WERI-Rb-1 (cell line): Measurements from ENCODE around the gene ARMH1.

ENCODE experiments used
- DNase-seq: peaks from one replicate; pipeline ENCODE4 v3.0.0-alpha.2; 2020
- H3K27ac ChIP-seq: fragments of 250-450 bp; sonication (Bioruptor Pico); 2 replicates; pipeline ENCODE4 v1.5.1; 2020; ENCODE audit warnings: mild to moderate bottlenecking, moderate library complexity
- H3K27me3 ChIP-seq: fragments of 250-450 bp; sonication (Bioruptor Pico); 2 replicates; pipeline ENCODE4 v1.5.1; 2021; ENCODE audit warnings: mild to moderate bottlenecking, low read depth, moderate library complexity; ENCODE audit not compliant: insufficient read depth, severe bottlenecking
- H3K36me3 ChIP-seq: fragments of 250-450 bp; sonication (Bioruptor Pico); 2 replicates; pipeline ENCODE4 v1.5.1; 2020; ENCODE audit warnings: mild to moderate bottlenecking, moderate library complexity
- H3K4me3 ChIP-seq: 2 replicates; pipeline ENCODE4 v1.5.1; 2011; ENCODE audit warnings: low read depth, mild to moderate bottlenecking, control low read depth, low read length
- H3K9me3 ChIP-seq: fragments of 250-450 bp; sonication (Bioruptor Pico); 2 replicates; pipeline ENCODE4 v1.5.1; 2021; ENCODE audit warnings: mild to moderate bottlenecking, moderate library complexity; ENCODE audit not compliant: severe bottlenecking
- TF ChIP-seq, protein P1 (sequence below): IDR thresholded peaks from 2 replicates; pipeline ENCODE4 v1.5.1; 2011; ENCODE audit warnings: low read depth, mild to moderate bottlenecking, control low read depth, inconsistent platforms, low read length

ARMH1 gene

DNA sequence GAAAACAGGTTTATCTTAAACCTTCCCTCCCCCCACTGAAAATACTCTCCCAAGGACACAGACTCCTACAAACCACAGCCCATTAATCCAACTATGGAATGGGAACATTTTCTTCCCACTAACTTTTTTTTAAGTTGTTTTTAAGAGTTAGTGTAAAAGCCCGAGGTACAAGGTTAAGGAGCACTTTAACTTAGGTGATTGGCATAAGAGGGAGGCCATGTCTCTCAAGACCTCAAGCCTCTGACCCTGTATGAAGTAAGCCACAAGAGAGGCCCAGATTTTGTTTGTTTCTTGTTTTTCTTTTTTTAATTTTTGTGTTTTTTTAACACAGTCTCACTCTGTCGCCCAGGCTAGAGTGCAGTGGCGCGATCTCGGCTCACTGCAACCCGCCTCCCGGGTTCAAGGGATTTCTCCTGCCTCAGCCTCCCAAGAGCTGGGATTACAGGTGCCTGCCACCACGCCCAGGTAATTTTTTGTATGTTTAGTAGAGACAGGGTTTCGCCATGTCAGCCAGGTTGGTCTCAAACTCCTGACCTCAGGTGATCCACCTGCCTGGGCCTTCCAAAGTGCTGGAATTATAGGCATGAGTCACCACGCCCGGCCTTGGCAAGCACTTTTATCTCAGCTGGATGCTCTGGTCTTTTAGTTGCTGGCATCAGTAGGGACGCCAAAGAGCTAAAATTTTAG is 14.4 kb downstream of the ARMH1 start:
- no peak for DNase-seq
- no peaks in the 10 kb centered on the region for H3K27me3 ChIP-seq
- H3K36me3 ChIP-seq: no peaks in the 10 kb centered on the region
- no peak overlapping the region for H3K27ac ChIP-seq
- no peak overlapping the region for H3K4me3 ChIP-seq
- H3K9me3 ChIP-seq: no peaks in the 10 kb centered on the region
- TF ChIP-seq, protein P1, sequence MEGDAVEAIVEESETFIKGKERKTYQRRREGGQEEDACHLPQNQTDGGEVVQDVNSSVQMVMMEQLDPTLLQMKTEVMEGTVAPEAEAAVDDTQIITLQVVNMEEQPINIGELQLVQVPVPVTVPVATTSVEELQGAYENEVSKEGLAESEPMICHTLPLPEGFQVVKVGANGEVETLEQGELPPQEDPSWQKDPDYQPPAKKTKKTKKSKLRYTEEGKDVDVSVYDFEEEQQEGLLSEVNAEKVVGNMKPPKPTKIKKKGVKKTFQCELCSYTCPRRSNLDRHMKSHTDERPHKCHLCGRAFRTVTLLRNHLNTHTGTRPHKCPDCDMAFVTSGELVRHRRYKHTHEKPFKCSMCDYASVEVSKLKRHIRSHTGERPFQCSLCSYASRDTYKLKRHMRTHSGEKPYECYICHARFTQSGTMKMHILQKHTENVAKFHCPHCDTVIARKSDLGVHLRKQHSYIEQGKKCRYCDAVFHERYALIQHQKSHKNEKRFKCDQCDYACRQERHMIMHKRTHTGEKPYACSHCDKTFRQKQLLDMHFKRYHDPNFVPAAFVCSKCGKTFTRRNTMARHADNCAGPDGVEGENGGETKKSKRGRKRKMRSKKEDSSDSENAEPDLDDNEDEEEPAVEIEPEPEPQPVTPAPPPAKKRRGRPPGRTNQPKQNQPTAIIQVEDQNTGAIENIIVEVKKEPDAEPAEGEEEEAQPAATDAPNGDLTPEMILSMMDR: no peak

DNA sequence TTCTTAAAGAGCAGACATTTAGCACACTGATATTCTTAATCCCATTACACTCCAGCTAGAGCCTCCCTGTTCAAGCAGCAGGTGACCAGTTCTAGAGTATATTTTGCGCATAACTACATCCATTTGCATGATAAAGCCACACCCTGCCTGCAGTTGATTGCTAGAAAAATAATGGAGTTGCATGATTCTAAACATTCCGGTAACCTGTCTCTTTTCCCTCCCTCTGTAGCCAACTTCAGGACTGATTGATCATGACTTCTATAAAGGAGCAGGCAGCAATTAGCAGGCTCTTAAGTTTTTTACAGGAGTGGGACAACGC is 14.9 kb downstream of the ARMH1 start:
- no peak for DNase-seq
- H3K27ac ChIP-seq: no peak overlapping the region
- no peaks in the 10 kb centered on the region for H3K36me3 ChIP-seq
- TF ChIP-seq, protein P1: no peak
- no peaks in the 10 kb centered on the region for H3K27me3 ChIP-seq
- no peak overlapping the region for H3K4me3 ChIP-seq
- H3K9me3 ChIP-seq: no peaks in the 10 kb centered on the region

DNA sequence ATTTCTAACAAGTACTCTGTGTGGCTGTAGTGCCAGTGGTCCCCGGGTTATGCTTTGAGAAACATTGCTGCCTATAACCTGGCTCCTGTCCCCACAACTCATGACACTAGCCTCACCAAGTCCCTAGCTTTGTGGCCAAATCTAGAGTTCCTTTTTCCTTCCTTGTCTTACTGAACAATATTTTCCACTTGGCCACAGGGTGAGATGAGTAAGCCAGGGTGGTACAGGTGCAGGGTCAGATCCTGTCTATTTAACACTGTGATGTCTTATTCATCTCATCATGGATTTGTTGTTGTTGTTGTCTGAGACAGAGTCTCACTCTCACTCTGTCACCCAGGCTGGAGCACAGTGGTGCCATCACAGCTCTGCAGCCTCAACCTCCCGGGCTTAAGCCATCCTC is 18.6 kb downstream of the ARMH1 start:
- DNase-seq: no peak
- no peaks in the 10 kb centered on the region for H3K27me3 ChIP-seq
- H3K4me3 ChIP-seq: no peak overlapping the region
- H3K9me3 ChIP-seq: no peaks in the 10 kb centered on the region
- TF ChIP-seq, protein P1: no peak
- no peaks in the 10 kb centered on the region for H3K36me3 ChIP-seq
- no peak overlapping the region for H3K27ac ChIP-seq

DNA sequence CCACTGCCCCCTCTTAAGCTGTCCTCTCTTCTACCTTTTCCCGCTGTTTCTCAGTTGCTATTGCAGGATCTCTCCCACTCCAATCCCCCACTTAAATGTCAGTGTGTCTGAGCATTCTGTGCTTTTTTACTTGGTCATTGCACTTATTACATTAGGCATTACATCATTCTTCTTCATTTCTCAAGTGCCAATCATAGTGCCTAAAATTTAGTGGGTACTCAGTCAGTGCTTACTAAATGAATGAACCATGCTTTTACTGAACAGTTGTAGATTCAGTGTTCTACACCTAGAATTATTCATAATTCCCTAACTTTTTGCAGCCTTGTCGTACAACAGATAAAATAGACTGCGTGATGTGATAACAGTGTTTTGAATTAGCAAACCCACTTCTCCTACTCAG is 19.4 kb downstream of the ARMH1 start:
- TF ChIP-seq, protein P1: no peak
- DNase-seq: no peak
- Histone ChIP-seq H3K36me3 (no peaks in the 10 kb centered on the region), H3K9me3 (no peaks in the 10 kb centered on the region), H3K27ac (no peak overlapping the region), H3K4me3 (no peak overlapping the region), H3K27me3 (no peaks in the 10 kb centered on the region)

DNA sequence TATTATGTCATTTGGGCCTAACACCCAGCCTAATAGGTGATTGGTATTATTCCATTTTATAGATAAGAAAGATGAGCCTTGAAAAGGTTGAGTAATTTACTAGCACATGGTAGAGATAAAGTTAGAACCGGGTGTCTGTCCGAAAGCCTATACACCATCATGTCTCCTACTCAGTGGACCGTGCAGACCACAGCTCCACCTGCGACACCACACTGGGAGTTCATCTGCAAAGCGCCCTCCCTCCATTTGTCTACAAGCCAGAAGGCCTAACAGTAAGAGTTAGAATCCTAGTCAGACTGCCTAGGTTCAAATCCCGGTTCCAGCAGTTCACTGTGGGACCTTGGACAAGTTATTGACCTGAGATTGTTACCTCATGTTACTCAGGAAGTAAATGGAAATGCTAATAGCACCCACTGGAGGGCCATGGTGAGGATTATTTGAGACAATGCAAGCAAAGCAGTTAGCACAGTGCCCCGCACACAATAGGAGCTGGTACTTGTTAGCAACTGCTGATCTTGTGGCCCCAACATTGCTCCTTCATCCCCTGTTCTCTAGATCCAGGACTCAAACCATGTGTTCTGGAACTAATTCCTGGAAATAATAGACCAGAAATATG is 20.5 kb downstream of the ARMH1 start:
- TF ChIP-seq, protein P1: no peak
- H3K36me3 ChIP-seq: no peaks in the 10 kb centered on the region
- no peak overlapping the region for H3K27ac ChIP-seq
- no peak overlapping the region for H3K4me3 ChIP-seq
- no peaks in the 10 kb centered on the region for H3K9me3 ChIP-seq
- H3K27me3 ChIP-seq: no peaks in the 10 kb centered on the region
- DNase-seq: no peak

DNA sequence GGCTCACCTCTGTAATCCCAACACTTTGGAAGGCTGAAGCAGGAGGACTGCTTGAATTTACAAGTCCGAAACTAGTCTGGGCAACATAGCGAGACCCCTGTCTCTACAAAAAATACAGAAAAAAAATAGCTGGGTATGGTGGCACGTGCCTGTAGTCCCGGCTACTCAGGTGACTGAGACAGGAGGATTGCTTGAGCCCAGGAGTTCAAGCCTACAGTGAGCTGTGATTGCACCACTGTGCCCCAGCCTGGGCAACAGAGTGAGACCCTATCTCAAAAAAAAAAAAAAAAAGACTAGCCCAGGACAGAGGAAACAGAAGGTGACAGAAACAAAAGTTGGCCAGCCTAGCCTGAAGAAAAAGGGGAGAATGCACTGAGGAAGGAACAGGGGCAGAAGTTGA is 21.2 kb downstream of the ARMH1 start:
- Histone ChIP-seq H3K4me3 (no peak overlapping the region), H3K9me3 (no peaks in the 10 kb centered on the region), H3K36me3 (no peaks in the 10 kb centered on the region), H3K27ac (no peak overlapping the region), H3K27me3 (no peaks in the 10 kb centered on the region)
- DNase-seq: no peak
- TF ChIP-seq, protein P1: no peak
